CD4-positive, alpha-beta memory T cell (primary cell): ENCODE data around the gene DUS2. TPM values are rescaled to one million over a fixed set of nuclear protein-coding genes. Genes with fewer than 3 reads are reported as not detected.

Source experiments
- CTCF ChIA-PET: fragments of 350-600 bp; sonication (Branson Sonifier 250); formaldehyde crosslinking; loops from one replicate; lab custom pipeline; 2021; ENCODE audit warnings: inconsistent platforms; ENCODE audit not compliant: partially characterized antibody; lab: Charles Lee
- POLR2A ChIA-PET: fragments of 350-600 bp; sonication (Branson Sonifier 250); formaldehyde crosslinking; loops from one replicate; lab custom pipeline; 2021; ENCODE audit not compliant: partially characterized antibody; lab: Charles Lee
- DNase-seq, 5 donors: peaks; one replicate each; pipeline versions ENCODE4 v3.0.0 to v3.0.0-alpha.2; 2020 to 2022; ENCODE audit warnings: mixed read lengths in 1 of 5
- H3K27ac ChIP-seq: one replicate; pipeline ENCODE4 v1.7.0; 2013; ENCODE audit warnings: low read depth, low read length
- H3K27me3 ChIP-seq: 2 replicates; pipeline ENCODE4 v1.7.0; 2013; ENCODE audit warnings: mild to moderate bottlenecking, low read length, moderate library complexity; ENCODE audit not compliant: insufficient read depth
- H3K36me3 ChIP-seq: 2 replicates; pipeline ENCODE4 v1.7.0; 2013; ENCODE audit warnings: mild to moderate bottlenecking, low read length, moderate library complexity; ENCODE audit not compliant: insufficient read depth
- H3K4me1 ChIP-seq: 2 replicates; pipeline ENCODE4 v1.7.0; 2013; ENCODE audit warnings: mild to moderate bottlenecking, low read length, moderate library complexity; ENCODE audit not compliant: insufficient read depth
- H3K4me3 ChIP-seq, 2 donors: one replicate each; pipeline ENCODE4 v1.7.0; 2013; ENCODE audit warnings: low read length in 2 of 2, mild to moderate bottlenecking in 1 of 2
- H3K9me3 ChIP-seq, 2 donors: one replicate each; pipeline ENCODE4 v1.7.0; 2013; ENCODE audit warnings: low read length in 2 of 2, control low read depth in 1 of 2; ENCODE audit not compliant: control insufficient read depth in 1 of 2
- H3K27ac Mint-ChIP-seq, 7 donors: one replicate each; pipeline ENCODE4 v1.8.0; 2020 to 2021; ENCODE audit warnings: mixed read lengths in 7 of 7, mild to moderate bottlenecking in 6 of 7, inconsistent platforms in 3 of 7, moderate library complexity in 3 of 7
- H3K27me3 Mint-ChIP-seq, 2 donors: one replicate each; pipeline ENCODE4 v1.8.0; 2020 to 2021; ENCODE audit warnings: mixed read lengths in 2 of 2
- H3K36me3 Mint-ChIP-seq, 2 donors: one replicate each; pipeline ENCODE4 v1.8.0; 2020 to 2021; ENCODE audit warnings: mixed read lengths in 2 of 2, inconsistent platforms in 1 of 2, mild to moderate bottlenecking in 1 of 2
- H3K4me1 Mint-ChIP-seq, 4 donors: one replicate each; pipeline ENCODE4 v1.8.0; 2020 to 2021; ENCODE audit warnings: mixed read lengths in 4 of 4, mild to moderate bottlenecking in 1 of 4
- H3K4me3 Mint-ChIP-seq, 8 donors: one replicate each; pipeline ENCODE4 v1.8.0; 2020 to 2021; ENCODE audit warnings: mixed read lengths in 8 of 8, mild to moderate bottlenecking in 7 of 8, moderate library complexity in 6 of 8, inconsistent platforms in 3 of 8
- H3K9me3 Mint-ChIP-seq, 8 donors: one replicate each; pipeline ENCODE4 v1.8.0; 2020 to 2021; ENCODE audit warnings: mixed read lengths in 8 of 8, mild to moderate bottlenecking in 5 of 8, inconsistent platforms in 3 of 8, moderate library complexity in 1 of 8
- intact Hi-C: fragments of 100-400 bp; cut with micrococcal nuclease; formaldehyde crosslinking; loops from one replicate; pipeline ENCODE4 v1.15.1; 2023
- polyA plus RNA-seq, 2 donors: library from polyadenylated mRNA; unstranded; fragments of 300-500 nt; fragmentation: Illumina TruSeq; gene quantifications; one replicate each; pipeline ENCODE4 v1.2.3, GENCODE V29; 2021
- total RNA-seq, 2 experiments: library from RNA; stranded (reverse); gene quantifications; one replicate each; pipeline ENCODE4 v1.2.3, GENCODE V29; 2021

The DUS2 gene
- total and polyA plus RNA-seq, 4 experiments from 2014 or later: 9.0 to 14.6 (median 12.8) TPM

GRCh38 chr16:68055395-68055794 is 32.3 kb downstream of the DUS2 start:
- peaks cover 0 to 2% (median 0%) of the 10 kb centered on the region in 8 donors for H3K9me3 Mint-ChIP-seq
- no peak overlapping the region for H3K4me3 Mint-ChIP-seq
- H3K27ac Mint-ChIP-seq: no peak overlapping the region
- CTCF ChIA-PET: interaction anchor here (0.8 to 2.4 kb wide), 3 partner anchors 10 to 14 kb away, joined by 3 to 9 read pairs (median 7); no protein-coding TSS in a partner anchor
- H3K27me3 Mint-ChIP-seq: no peaks in the 10 kb centered on the region
- H3K27me3 ChIP-seq: no peaks in the 10 kb centered on the region
- DNase-seq: no peak
- H3K4me1 ChIP-seq: peaks cover 14% of the 10 kb centered on the region
- no peak overlapping the region for H3K4me3 ChIP-seq
- H3K4me1 Mint-ChIP-seq: peaks cover 12 to 26% (median 15%) of the 10 kb centered on the region in 4 donors
- intact Hi-C loops: no loop called here
- peaks cover 36 to 38% of the 10 kb centered on the region in 2 donors for H3K36me3 Mint-ChIP-seq
- no peak overlapping the region for H3K27ac ChIP-seq
- peaks cover 7% of the 10 kb centered on the region for H3K36me3 ChIP-seq
- POLR2A ChIA-PET: interaction anchor here (1.0 kb wide), 1 partner anchor 15 kb away, joined by 3 read pairs; no protein-coding TSS in a partner anchor
- H3K9me3 ChIP-seq: no peaks in the 10 kb centered on the region

DNA sequence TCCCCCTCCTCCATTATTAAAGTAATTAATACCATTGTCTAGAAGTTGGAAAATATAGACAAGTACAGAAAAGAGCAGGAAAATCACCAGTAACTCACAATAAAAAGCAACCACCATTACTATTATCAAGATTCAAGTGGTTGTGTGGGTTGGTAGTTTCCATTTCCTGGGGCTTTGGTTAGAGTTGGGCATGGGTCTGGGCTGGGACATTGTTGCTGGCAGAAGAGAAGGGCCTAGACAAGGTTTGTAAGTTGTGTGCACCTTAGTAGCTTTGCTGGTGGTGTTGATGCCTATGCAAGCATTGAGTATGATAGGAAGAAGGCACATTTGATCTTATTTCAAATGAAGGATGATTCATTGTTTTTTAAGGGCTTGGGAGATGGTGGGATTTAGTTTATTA is 36.7 kb downstream of the DUS2 start:
- H3K27ac ChIP-seq: no peak overlapping the region
- POLR2A ChIA-PET: interaction anchor here (0.7 to 1.0 kb wide), 2 partner anchors 27 to 110 kb away, joined by 4 to 5 read pairs; no protein-coding TSS in a partner anchor

DNA sequence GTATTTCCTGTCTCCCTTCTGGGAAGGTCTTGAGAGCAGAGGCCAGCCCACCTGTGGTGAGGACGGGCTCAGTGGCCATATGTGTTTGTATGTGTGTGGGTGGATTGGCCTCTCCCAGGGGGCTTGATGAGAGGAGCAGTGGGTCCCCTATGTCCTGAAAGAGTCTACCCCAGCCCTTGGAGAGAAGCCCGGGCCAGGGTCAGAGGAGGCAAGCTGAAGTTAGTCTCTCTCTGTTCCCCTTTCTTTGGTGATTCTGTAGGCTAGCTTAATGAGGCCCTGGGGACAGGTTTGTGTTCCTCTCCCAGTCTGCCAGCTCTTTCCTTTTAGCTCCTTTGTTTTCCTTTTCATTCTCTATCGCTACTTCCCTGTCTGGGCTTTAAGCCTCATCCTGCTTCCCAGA is 38.3 kb downstream of the DUS2 start:
- Histone ChIP-seq H3K9me3 (no peaks in the 10 kb centered on the region), H3K4me1 (peaks cover 68% of the 10 kb centered on the region), H3K4me3 (no peak overlapping the region), H3K36me3 (no peaks in the 10 kb centered on the region), H3K27ac (no peak overlapping the region), H3K27me3 (no peaks in the 10 kb centered on the region)
- Mint-ChIP-seq H3K36me3 (peaks cover 18 to 21% of the 10 kb centered on the region in 2 donors), H3K4me3 (peak overlapping the region in 2 of 8 donors; percentile 35 to 51), H3K4me1 (peaks cover 49 to 77% (median 61%) of the 10 kb centered on the region in 4 donors), H3K27me3 (no peaks in the 10 kb centered on the region), H3K9me3 (peaks cover 0 to 2% (median 0%) of the 10 kb centered on the region in 8 donors), H3K27ac (peak overlapping the region; percentile 64 to 89 (median 82))
- CTCF ChIA-PET: interaction anchor here (0.8 to 6.4 kb wide), 8 partner anchors 8 to 245 kb away, joined by 3 to 59 read pairs (median 8); no protein-coding TSS in a partner anchor
- intact Hi-C loops: loop anchor here (10.0 kb wide), 1 partner anchor 53 kb away; no protein-coding TSS in a partner anchor
- POLR2A ChIA-PET: interaction anchor here (1.0 to 17.1 kb wide), 3 partner anchors 11 to 63 kb away, joined by 3 to 474 read pairs (median 3); partner anchors contain the start of genes DPEP2 and NFATC3
- no peak for DNase-seq

More for the DNA sequence above, 36.7 kb downstream of the DUS2 start:
- CTCF ChIA-PET: interaction anchor here (0.6 to 2.0 kb wide), 2 partner anchors 53 to 176 kb away, joined by 4 to 6 read pairs; no protein-coding TSS in a partner anchor
- Histone ChIP-seq H3K36me3 (no peaks in the 10 kb centered on the region), H3K9me3 (no peaks in the 10 kb centered on the region), H3K4me3 (no peak overlapping the region), H3K27me3 (no peaks in the 10 kb centered on the region), H3K4me1 (peaks cover 56% of the 10 kb centered on the region)
- intact Hi-C loops: loop anchor here (10.0 kb wide), 1 partner anchor 55 kb away; no protein-coding TSS in a partner anchor
- Mint-ChIP-seq H3K36me3 (peaks cover 21 to 29% of the 10 kb centered on the region in 2 donors), H3K4me1 (peaks cover 39 to 61% (median 48%) of the 10 kb centered on the region in 4 donors), H3K9me3 (peaks cover 0 to 2% (median 0%) of the 10 kb centered on the region in 8 donors), H3K27ac (peak overlapping the region; percentile 26 to 71 (median 53)), H3K27me3 (no peaks in the 10 kb centered on the region), H3K4me3 (peak overlapping the region in 5 of 8 donors; percentile 8 to 73 (median 31))
- no peak for DNase-seq

GRCh38 chr16:68062910-68063393 is 39.9 kb downstream of the DUS2 start:
- no peaks in the 10 kb centered on the region for H3K27me3 ChIP-seq
- H3K4me1 Mint-ChIP-seq: peaks cover 52 to 85% (median 69%) of the 10 kb centered on the region in 4 donors
- peak overlapping the region; percentile 73 to 89 (median 82) for H3K27ac Mint-ChIP-seq
- CTCF ChIA-PET: interaction anchor here (0.6 to 6.4 kb wide), 9 partner anchors 11 to 179 kb away, joined by 3 to 67 read pairs (median 8); partner anchors contain the start of gene NFATC3
- H3K27me3 Mint-ChIP-seq: no peaks in the 10 kb centered on the region
- POLR2A ChIA-PET: interaction anchor here (0.9 to 17.1 kb wide), 5 partner anchors 19 to 217 kb away, joined by 3 to 474 read pairs (median 3); partner anchors contain the start of genes NFATC3 and NUTF2
- H3K36me3 Mint-ChIP-seq: peaks cover 16 to 21% of the 10 kb centered on the region in 2 donors
- intact Hi-C loops: loop anchor here (10.0 kb wide), 1 partner anchor 52 kb away; no protein-coding TSS in a partner anchor
- peak in 4 of 5 donors; percentile 38 to 50 (median 48) for DNase-seq
- H3K9me3 ChIP-seq: no peaks in the 10 kb centered on the region
- peaks cover 74% of the 10 kb centered on the region for H3K4me1 ChIP-seq
- H3K36me3 ChIP-seq: no peaks in the 10 kb centered on the region
- no peak overlapping the region for H3K4me3 ChIP-seq
- peak overlapping the region; percentile 46 to 79 (median 62) for H3K4me3 Mint-ChIP-seq
- H3K9me3 Mint-ChIP-seq: peaks cover 0 to 2% (median 0%) of the 10 kb centered on the region in 8 donors
- H3K27ac ChIP-seq: no peak overlapping the region

DNA sequence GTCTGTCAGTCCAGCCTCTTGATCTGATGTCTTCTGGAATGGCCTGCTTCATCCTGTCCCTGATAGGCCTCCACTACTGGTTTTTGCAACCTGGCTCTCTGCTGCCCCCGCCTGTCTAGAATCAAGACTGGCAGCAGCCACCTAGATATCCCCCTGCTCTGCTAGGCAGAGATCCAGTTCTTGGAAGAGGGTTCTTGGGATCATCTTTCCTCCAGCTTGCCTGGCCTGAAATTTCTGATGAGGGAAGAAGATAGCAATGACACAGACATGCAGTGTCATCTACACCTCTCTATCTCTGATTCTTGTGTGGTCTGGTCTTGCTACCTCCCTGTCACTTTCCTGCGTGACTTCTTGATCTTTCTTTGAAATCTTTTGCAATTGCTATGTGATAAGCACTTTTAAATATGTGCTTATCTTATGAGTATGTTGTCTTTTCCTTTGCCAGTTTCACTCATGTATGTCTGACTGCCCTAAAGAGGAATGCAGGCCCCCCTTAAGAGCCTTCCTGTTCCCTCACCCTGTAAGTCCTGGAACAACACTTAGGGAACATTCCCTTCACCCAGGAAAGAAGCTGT is 41.8 kb downstream of the DUS2 start:
- CTCF ChIA-PET: interaction anchor here (0.5 to 6.4 kb wide), 28 partner anchors 9 to 549 kb away, joined by 3 to 67 read pairs (median 6); partner anchors contain the start of gene NFATC3
- Histone ChIP-seq H3K36me3 (no peaks in the 10 kb centered on the region), H3K9me3 (no peaks in the 10 kb centered on the region), H3K27ac (peak overlapping the region; percentile 42), H3K4me1 (peaks cover 79% of the 10 kb centered on the region), H3K4me3 (no peak overlapping the region), H3K27me3 (no peaks in the 10 kb centered on the region)
- Mint-ChIP-seq H3K27me3 (no peaks in the 10 kb centered on the region), H3K9me3 (peaks cover 0 to 1% (median 0%) of the 10 kb centered on the region in 8 donors), H3K27ac (peak overlapping the region; percentile 79 to 96 (median 84)), H3K4me3 (peak overlapping the region in 6 of 8 donors; percentile 1 to 74 (median 34)), H3K4me1 (peaks cover 51 to 90% (median 71%) of the 10 kb centered on the region in 4 donors), H3K36me3 (peaks cover 8 to 19% of the 10 kb centered on the region in 2 donors)
- POLR2A ChIA-PET: interaction anchor here (0.9 to 17.1 kb wide), 5 partner anchors 13 to 76 kb away, joined by 3 to 474 read pairs (median 3); partner anchors contain the start of gene NFATC3
- peak; percentile 60 to 78 (median 68) for DNase-seq
- intact Hi-C loops: loop anchor here (1.0 to 10.0 kb wide), 6 partner anchors 16 to 249 kb away; no protein-coding TSS in a partner anchor

DNA sequence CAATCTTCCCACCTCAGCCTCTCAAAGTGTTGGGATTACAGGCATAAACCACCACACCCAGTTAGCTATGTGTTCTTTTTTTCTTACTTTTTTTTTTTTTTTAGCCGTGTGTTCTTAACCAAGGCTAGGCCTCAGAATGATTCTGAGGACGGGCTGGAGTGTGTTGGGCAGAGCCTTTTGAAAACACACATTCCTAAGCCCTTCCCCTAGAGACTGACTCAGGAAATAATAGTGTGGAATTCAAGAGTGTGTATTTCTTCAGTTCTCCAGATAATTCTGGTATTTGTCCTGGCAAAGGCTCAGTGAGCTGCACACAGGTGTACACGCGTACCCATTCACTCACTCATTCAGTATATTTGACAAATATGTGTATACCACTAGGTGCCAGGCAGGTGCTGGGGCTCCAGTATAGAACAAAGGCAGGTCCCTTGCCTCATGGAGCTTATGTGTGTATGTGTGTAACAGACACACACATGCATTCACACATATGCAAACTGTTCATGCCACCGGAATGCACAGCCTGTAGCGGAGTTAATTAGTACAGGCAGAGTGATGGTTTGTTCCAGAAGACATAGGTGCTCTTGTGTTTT is 42.7 kb downstream of the DUS2 start:
- H3K27me3 ChIP-seq: no peaks in the 10 kb centered on the region
- peak overlapping the region; percentile 61 to 96 (median 79) for H3K27ac Mint-ChIP-seq
- DNase-seq: no peak
- no peaks in the 10 kb centered on the region for H3K27me3 Mint-ChIP-seq
- no peaks in the 10 kb centered on the region for H3K9me3 ChIP-seq
- ChIA-PET CTCF (interaction anchor here (0.5 to 6.4 kb wide), 26 partner anchors 10 to 550 kb away, joined by 3 to 67 read pairs (median 6); partner anchors contain the start of gene NFATC3), POLR2A (interaction anchor here (0.9 to 17.1 kb wide), 4 partner anchors 16 to 77 kb away, joined by 3 to 474 read pairs (median 3); partner anchors contain the start of gene NFATC3)
- intact Hi-C loops: loop anchor here (2.0 to 10.0 kb wide), 2 partner anchors 15 to 49 kb away; no protein-coding TSS in a partner anchor
- peaks cover 83% of the 10 kb centered on the region for H3K4me1 ChIP-seq
- H3K27ac ChIP-seq: peak overlapping the region; percentile 42
- peak overlapping the region in 2 of 8 donors; percentile 17 to 49 for H3K4me3 Mint-ChIP-seq
- no peaks in the 10 kb centered on the region for H3K36me3 ChIP-seq
- no peaks in the 10 kb centered on the region for H3K9me3 Mint-ChIP-seq
- peaks cover 57 to 94% (median 76%) of the 10 kb centered on the region in 4 donors for H3K4me1 Mint-ChIP-seq
- peaks cover 6 to 16% of the 10 kb centered on the region in 2 donors for H3K36me3 Mint-ChIP-seq
- no peak overlapping the region for H3K4me3 ChIP-seq
